Ovary (tissue), 9 donors: ENCODE data around the gene KIF23. TPM values are rescaled to one million over a fixed set of nuclear protein-coding genes. Genes with fewer than 3 reads are reported as not detected.

Source experiments
- DNase-seq, 5 donors: peaks; one replicate each; pipeline ENCODE4 v3.0.0-alpha.2; 2019 to 2020
- H3K27ac ChIP-seq, 2 donors: fragments of 200-600 bp; one replicate each; pipeline versions ENCODE4 v1.5.1 to v1.8.0; 2019 to 2022
- H3K27me3 ChIP-seq: fragments of 200-600 bp; one replicate; pipeline ENCODE4 v1.8.0; 2022
- H3K36me3 ChIP-seq: fragments of 200-600 bp; sonication (generic); one replicate; pipeline ENCODE4 v1.5.1; 2019
- H3K4me1 ChIP-seq: one replicate; pipeline ENCODE4 v1.8.1; 2013; ENCODE audit warnings: mild to moderate bottlenecking, moderate library complexity; ENCODE audit not compliant: insufficient read depth
- H3K4me3 ChIP-seq: fragments of 200-600 bp; sonication (generic); one replicate; pipeline ENCODE4 v1.5.1; 2017
- H3K9me3 ChIP-seq, 2 donors: fragments of 200-600 bp in 1 of 2; sonication (generic) in 1 of 2; one replicate each; pipeline versions ENCODE4 v1.5.1 to v1.8.1; 2013 to 2019; ENCODE audit warnings: mild to moderate bottlenecking in 1 of 2, moderate library complexity in 1 of 2
- CTCF ChIP-seq, 3 donors: fragments of 450-650 bp in 2 of 3; fragments of 200-600 bp in 1 of 3; IDR thresholded peaks; one replicate each; pipeline versions ENCODE4 v1.5.1 to v1.8.0; 2016 to 2022; ENCODE audit warnings: antibody characterized with exemption in 3 of 3, mild to moderate bottlenecking in 1 of 3
- EP300 ChIP-seq: sonication (generic); formaldehyde crosslinking; IDR thresholded peaks from one replicate; pipeline ENCODE4 v1.6.1; 2017; ENCODE audit warnings: antibody characterized with exemption
- POLR2A ChIP-seq: fragments of 450-650 bp; IDR thresholded peaks from one replicate; pipeline ENCODE4 v1.6.1; 2017; ENCODE audit warnings: antibody characterized with exemption, mild to moderate bottlenecking, moderate library complexity
- WGBS, 3 donors: extraction: QIAGEN DNeasy Blood & Tissue Kit in 1 of 3; methylation state at CpG; one replicate each; pipeline versions ENCODE4 v1.1.5 to v1.1.7; 2013 to 2017; 5-methylcytosine and 5-hydroxymethylcytosine counted together
- intact Hi-C, 4 donors: fragments of 100-400 bp; cut with DNase I; formaldehyde crosslinking; loops; one replicate each; pipeline versions ENCODE4 v1.11.0 to v1.15.1; 2022 to 2023
- polyA plus RNA-seq, 2 donors: library from polyadenylated mRNA; stranded (reverse); fragments of 200-250 nt in 1 of 2; fragments of 350-450 nt in 1 of 2; fragmentation: Illumina TruSeq in 1 of 2; extraction: RNeasy Lipid Tissue Mini Kit (QIAGEN cat#74804) in 1 of 2; gene quantifications; one replicate each; pipeline ENCODE4 v1.2.3, GENCODE V29; 2013 to 2014
- total RNA-seq, 7 donors: library from RNA; depleted of rRNA in 2 of 7; stranded (reverse); fragments of >200 nt in 2 of 7; fragmentation: NEBNext Ultra II Directional in 3 of 7; extraction: Animal tissue kit (Norgen Biotek cat#: 25700) in 3 of 7; gene quantifications; one replicate each; pipeline versions ENCODE4 v1.1.0 to v1.2.4, GENCODE V29; 2016 to 2023
- donor health status: DM: no; HTN: no; CAD: no; lungs with moderate emphysema.
- donor health status: DM: no; HTN: no; CAD: no.
- donor health status: Bipolar disorder and iron deficiency.
- donor health status: DM: yes; HTN: yes; CAD: no.
- donor health status: DM: no; HTN: no; CAD: no.
- donor health status: DM: yes; HTN: yes; CAD: no.

KIF23 gene
- total and polyA plus RNA-seq, 9 donors, result 0.51 to 3.1 (median 1.0) TPM

GRCh38 chr15:69451951-69452691 lies 38.0 kb downstream of the KIF23 start:
- H3K27ac ChIP-seq, result peak overlapping the region; percentile 54 to 79
- TF ChIP-seq POLR2A (no peak), EP300 (peak; percentile 42)
- peaks cover 11% of the 10 kb centered on the region for H3K4me1 ChIP-seq
- H3K36me3 ChIP-seq, result no peaks in the 10 kb centered on the region
- H3K9me3 ChIP-seq, result no peaks in the 10 kb centered on the region
- DNase-seq, result peak in 1 of 5 donors; percentile 37
- peak overlapping the region; percentile 94 for H3K4me3 ChIP-seq
- WGBS, 3 donors, result 4 to 15% (median 7%) methylated on average over 32 of the region's 32 CpGs
- H3K27me3 ChIP-seq, result no peaks in the 10 kb centered on the region
- intact Hi-C loops, result no loop called here

GRCh38 chr15:69452692-69453521 lies 38.8 kb downstream of the KIF23 start, which contains the start of gene RPLP1:
Gene RPLP1, plus strand, starts transcription at chr15:69452818. Its CDS starts 131 bp downstream, at chr15:69452949.
- Histone ChIP-seq H3K9me3 (no peaks in the 10 kb centered on the region), H3K4me3 (peak within 1 kb of the TSS; percentile 94), H3K4me1 (peaks cover 11% of the 10 kb centered on the region), H3K27me3 (no peaks in the 10 kb centered on the region), H3K27ac (peak within 1 kb of the TSS; percentile 76 to 79), H3K36me3 (no peaks in the 10 kb centered on the region)
- 0% methylated on average over 34 to 77 of the region's 77 CpGs for WGBS, 3 donors
- intact Hi-C loops, result no loop called here
- peak; percentile 96 to 98 (median 97) for DNase-seq
- TF ChIP-seq EP300 (no peak), CTCF (IDR thresholded peaks at IDR 0.05) (peak in 1 of 3 donors; percentile 18), POLR2A (peak; percentile 80)

GRCh38 chr15:69454953-69455352 lies 40.8 kb downstream of the KIF23 start:
- H3K4me3 ChIP-seq, result no peak overlapping the region
- WGBS, 3 donors, result 23 to 34% (median 33%) methylated on average over 5 of the region's 5 CpGs
- H3K4me1 ChIP-seq, result peaks cover 11% of the 10 kb centered on the region
- H3K9me3 ChIP-seq, result no peaks in the 10 kb centered on the region
- H3K27me3 ChIP-seq, result no peaks in the 10 kb centered on the region
- no peaks in the 10 kb centered on the region for H3K36me3 ChIP-seq
- no peak for DNase-seq
- intact Hi-C loops, result no loop called here
- no peak for TF ChIP-seq EP300
- no peak for TF ChIP-seq POLR2A
- no peak for TF ChIP-seq CTCF (IDR thresholded peaks at IDR 0.05)
- H3K27ac ChIP-seq, result no peak overlapping the region

GRCh38 chr15:69456208-69457166 lies 42.3 kb downstream of the KIF23 start:
- Histone ChIP-seq H3K9me3 (no peaks in the 10 kb centered on the region), H3K27ac (no peak overlapping the region), H3K36me3 (no peaks in the 10 kb centered on the region), H3K27me3 (no peaks in the 10 kb centered on the region), H3K4me1 (peaks cover 10% of the 10 kb centered on the region), H3K4me3 (no peak overlapping the region)
- DNase-seq, result no peak
- intact Hi-C loops, result no loop called here
- no peak for TF ChIP-seq EP300
- no peak for TF ChIP-seq CTCF (IDR thresholded peaks at IDR 0.05)
- no peak for TF ChIP-seq POLR2A
- 81 to 88% (median 82%) methylated on average over 13 of the region's 13 CpGs for WGBS, 3 donors
